Spleen (tissue), 7 donors: Measurements from ENCODE around the gene HJURP.

Source experiments
- POLR2A ChIP-seq, 3 donors: fragments of 450-650 bp; IDR thresholded peaks; one replicate each; pipeline ENCODE4 v1.5.1; 2017; ENCODE audit warnings: antibody characterized with exemption in 3 of 3, mild to moderate bottlenecking in 1 of 3
- POLR2AphosphoS5 ChIP-seq, 3 donors: sonication (generic); formaldehyde crosslinking; IDR thresholded peaks; one replicate each; pipeline ENCODE4 v1.5.1; 2017; ENCODE audit warnings: antibody characterized with exemption in 3 of 3
- TF ChIP-seq, protein P1 (sequence below), 11 experiments: fragments of 200-600 bp in 7 of 11; fragments of 450-650 bp in 4 of 11; sonication (generic) in 4 of 11; IDR thresholded peaks in 8 of 11; conservative IDR thresholded peaks in 3 of 11; 1 replicate in 7 of 11; 2 replicates in 4 of 11; pipeline versions ENCODE4 v1.4.0 to v1.8.0; 2016 to 2021; ENCODE audit warnings: antibody characterized with exemption in 11 of 11, inconsistent platforms in 4 of 11, mild to moderate bottlenecking in 1 of 11
- donor health status: DM: no; HTN: no; CAD: no; lungs with moderate emphysema.
- donor health status: DM: no; HTN: no; CAD: no.
- donor health status: DM: no; HTN: no; CAD: no.

DNA sequence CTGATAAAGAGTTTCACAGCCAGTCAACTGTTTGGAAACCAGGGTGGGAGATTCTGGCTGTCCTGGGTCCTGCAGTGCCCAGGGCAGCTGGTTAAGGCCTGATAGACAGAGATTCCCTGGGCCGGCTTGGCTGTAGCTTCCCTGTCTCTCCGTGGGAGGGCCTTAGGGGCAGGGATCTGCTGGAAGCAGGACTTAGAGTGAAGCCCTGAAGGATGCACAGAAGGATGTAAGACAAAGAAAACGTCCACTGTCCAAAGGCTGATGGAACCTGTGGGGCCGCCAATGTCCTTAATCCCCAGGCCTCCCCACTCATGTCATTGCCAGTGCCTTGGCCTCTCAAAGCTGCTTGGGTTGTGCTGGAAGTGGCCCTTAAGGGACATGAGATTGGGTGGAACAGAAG, 43.2 kb downstream of the HJURP start:
- TF ChIP-seq, protein P1, sequence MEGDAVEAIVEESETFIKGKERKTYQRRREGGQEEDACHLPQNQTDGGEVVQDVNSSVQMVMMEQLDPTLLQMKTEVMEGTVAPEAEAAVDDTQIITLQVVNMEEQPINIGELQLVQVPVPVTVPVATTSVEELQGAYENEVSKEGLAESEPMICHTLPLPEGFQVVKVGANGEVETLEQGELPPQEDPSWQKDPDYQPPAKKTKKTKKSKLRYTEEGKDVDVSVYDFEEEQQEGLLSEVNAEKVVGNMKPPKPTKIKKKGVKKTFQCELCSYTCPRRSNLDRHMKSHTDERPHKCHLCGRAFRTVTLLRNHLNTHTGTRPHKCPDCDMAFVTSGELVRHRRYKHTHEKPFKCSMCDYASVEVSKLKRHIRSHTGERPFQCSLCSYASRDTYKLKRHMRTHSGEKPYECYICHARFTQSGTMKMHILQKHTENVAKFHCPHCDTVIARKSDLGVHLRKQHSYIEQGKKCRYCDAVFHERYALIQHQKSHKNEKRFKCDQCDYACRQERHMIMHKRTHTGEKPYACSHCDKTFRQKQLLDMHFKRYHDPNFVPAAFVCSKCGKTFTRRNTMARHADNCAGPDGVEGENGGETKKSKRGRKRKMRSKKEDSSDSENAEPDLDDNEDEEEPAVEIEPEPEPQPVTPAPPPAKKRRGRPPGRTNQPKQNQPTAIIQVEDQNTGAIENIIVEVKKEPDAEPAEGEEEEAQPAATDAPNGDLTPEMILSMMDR (IDR thresholded peaks at IDR 0.05 in 8 of 11, conservative IDR thresholded peaks at IDR 0.05 in 3 of 11), result no peak
- no peak for TF ChIP-seq POLR2AphosphoS5 (IDR thresholded peaks at IDR 0.05)
- no peak for TF ChIP-seq POLR2A (IDR thresholded peaks at IDR 0.05)
